GM19193 (cell line): ENCODE data around the gene NCR2.

Experiments
- POLR2A ChIP-seq: IDR thresholded peaks from 4 replicates; pipeline ENCODE4 v1.6.1; 2011; ENCODE audit not compliant: insufficient read depth, insufficient read length; ENCODE audit errors: extremely low read depth

The NCR2 gene

GRCh38 chr6:41345901-41346300 is 10.5 kb downstream of the NCR2 start:
- TF ChIP-seq POLR2A, result no peak

- no peak for TF ChIP-seq POLR2A
Observed at GRCh38 chr6:41346441-41346840, 11.0 kb downstream of the NCR2 start.

DNA sequence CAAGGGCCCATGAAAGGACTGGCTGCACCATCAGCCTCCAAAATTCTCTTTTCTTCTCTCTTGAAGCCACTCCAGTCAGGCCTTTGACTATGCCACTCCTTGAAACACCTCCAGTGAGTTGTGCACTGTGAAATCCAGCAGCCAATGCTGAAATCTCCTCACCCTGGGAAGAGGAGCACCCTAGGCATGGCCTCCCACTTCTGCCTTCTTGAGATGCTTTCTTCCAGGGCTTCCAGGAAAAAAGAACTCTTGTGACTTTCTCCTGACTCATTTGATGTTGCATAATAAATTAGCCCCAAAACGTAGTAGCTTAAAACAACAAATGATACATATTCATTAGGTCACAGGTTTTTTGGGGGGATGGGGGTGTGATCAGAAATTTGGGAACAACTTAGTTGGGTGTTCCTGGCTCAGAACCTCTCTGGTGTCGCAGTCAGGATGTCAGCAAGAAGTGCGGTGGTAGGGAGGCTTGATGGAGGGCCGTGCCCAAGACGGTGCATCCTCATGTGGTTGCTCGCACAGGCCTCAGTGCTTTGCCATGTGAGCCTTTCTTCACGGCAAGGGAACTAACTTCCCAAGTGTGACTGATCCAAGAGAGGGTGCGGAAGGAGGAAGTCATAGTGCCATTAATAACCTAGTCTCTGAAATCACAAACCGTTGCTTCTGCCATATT is 12.1 kb downstream of the NCR2 start:
- no peak for TF ChIP-seq POLR2A

GRCh38 chr6:41348934-41349333 is 13.5 kb downstream of the NCR2 start:
- no peak for TF ChIP-seq POLR2A

- TF ChIP-seq POLR2A, result no peak
Observed at GRCh38 chr6:41352396-41352795, 17.0 kb downstream of the NCR2 start.

DNA sequence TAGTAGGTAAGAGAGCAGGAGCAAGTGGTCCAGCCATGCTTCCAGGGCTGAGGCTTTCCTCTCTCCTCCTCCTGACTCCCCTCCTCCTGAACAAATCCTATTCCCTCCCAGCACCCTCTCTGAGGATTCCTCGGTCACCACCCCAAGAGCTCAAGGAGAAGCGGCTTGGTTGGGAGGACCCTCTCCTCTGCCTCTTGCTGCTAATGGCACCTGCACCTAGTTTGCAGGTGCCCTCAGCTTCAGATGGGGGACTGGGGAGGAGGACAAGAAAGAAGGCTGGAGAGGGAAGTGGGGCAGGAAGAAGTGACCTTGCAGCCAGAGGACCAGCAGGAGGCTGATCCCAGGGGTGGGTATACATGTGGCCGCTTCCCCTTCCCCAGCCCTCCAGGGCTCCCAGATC is 17.5 kb downstream of the NCR2 start:
- TF ChIP-seq POLR2A, result no peak

- TF ChIP-seq POLR2A, result no peak
Observed at GRCh38 chr6:41353333-41353732, 17.9 kb downstream of the NCR2 start.

DNA sequence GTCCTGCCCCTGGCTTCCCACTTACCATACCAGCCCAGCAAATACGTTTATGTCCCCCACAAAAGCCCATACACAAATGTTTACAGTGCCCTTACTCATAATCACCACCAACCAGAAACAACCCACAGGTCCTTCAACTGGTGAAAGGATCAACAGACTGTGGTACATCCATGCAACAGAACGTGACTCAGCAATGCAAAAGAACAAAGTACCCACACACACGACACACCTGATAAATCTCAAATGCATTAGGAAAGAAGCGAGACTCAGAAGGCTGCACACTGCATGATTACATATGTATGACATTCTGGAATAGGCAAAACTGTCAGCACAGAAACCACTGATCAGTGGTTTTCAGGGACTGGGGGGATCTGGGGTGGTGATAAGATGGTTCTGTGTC is 20.5 kb downstream of the NCR2 start:
- no peak for TF ChIP-seq POLR2A

- TF ChIP-seq POLR2A, result no peak
Observed at GRCh38 chr6:41356825-41357224, 21.4 kb downstream of the NCR2 start.

- TF ChIP-seq POLR2A, result no peak
Observed at GRCh38 chr6:41358503-41358902, 23.1 kb downstream of the NCR2 start.

- TF ChIP-seq POLR2A, result no peak
Observed at GRCh38 chr6:41359617-41360313, 24.4 kb downstream of the NCR2 start.

- no peak for TF ChIP-seq POLR2A
Observed at GRCh38 chr6:41360314-41360685, 24.9 kb downstream of the NCR2 start.

DNA sequence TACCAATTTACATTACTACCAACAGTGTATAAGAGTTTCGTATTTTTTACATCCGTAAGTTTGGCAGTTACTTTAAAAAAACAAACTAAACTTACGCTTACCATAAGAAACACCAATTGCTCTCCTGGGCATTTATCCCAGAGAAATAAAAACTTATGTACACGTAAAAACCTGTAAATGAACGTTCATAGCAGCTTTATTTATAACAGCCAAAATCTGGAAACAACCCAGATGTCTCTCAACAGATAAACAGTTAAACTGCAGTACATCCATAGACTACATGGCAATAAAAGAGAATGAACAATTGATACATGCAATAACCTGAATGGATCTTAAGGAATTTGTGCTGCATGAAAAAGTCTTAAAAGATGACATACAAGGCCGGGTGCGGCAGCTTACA is 30.7 kb downstream of the NCR2 start:
- no peak for TF ChIP-seq POLR2A

- TF ChIP-seq POLR2A, result no peak
Observed at GRCh38 chr6:41367061-41367460, 31.7 kb downstream of the NCR2 start.

DNA sequence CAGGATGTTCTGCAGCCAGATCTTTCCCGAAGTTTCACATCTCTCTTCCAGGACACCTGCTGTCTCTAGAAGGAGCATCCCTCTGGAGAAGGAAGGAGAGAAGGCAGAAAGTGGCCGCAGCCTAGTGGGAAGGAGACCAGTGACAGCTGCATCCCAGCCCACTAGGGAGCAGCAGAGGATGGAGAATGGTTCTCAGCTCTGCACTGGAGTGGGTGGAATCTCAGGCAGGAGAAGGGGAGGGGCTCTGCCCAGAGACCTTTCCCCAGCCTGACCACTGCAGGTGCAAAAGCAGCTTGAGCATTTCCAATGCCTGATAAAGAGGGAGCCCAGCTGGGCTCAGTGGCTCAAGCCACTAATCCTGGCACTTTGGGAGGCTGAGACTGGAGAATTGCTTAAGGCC is 32.3 kb downstream of the NCR2 start:
- TF ChIP-seq POLR2A, result no peak

DNA sequence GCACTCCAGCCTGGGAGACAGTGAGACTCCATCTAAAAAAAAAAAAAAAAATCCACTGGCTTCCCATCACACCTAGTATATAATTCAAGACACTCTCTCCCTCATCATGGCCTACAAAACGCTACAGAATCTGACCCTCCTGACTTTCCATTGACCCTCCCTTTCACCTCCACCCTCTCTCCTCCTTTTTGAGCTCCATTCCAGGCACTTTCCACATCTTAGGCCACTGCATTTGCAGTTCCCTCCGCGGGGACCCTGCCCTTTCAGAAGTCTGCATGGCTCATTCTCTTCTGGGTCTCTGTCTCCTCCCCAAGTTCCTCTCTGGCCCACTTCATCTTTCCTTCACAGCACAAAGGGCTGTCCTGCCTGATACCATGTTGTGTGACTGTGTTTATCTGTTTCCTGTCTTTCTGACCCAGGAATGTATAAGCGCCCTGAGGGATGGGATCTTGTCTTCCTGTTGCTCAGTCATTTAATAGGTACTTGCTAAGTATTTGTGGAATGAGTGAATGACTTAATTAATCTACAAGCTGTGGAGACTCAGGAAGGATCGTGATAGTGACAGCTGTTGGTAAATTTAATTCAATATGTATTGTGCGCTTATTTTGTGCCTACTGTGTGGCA is 35.2 kb downstream of the NCR2 start:
- TF ChIP-seq POLR2A, result no peak

- no peak for TF ChIP-seq POLR2A
Observed at GRCh38 chr6:41371461-41371991, 36.1 kb downstream of the NCR2 start.
